ENCODE results near the gene PLCL2. TPM values are rescaled to one million over a fixed set of nuclear protein-coding genes. Genes with fewer than 3 reads are reported as not detected.

Gene PLCL2
- total and polyA plus RNA-seq, 8 donors = 1.8 to 12.1 (median 7.4) TPM

- Histone ChIP-seq H3K4me3 (no peak overlapping the region), H3K4me1 (no peaks in the 10 kb centered on the region), H3K9me3 (no peaks in the 10 kb centered on the region), H3K36me3 (no peaks in the 10 kb centered on the region), H3K27me3 (no peaks in the 10 kb centered on the region), H3K27ac (no peak overlapping the region)
- WGBS, 2 donors = 66 to 72% methylated on average over 3 of the region's 3 CpGs
- ATAC-seq (no peak), DNase-seq (no peak), FAIRE-seq (no peak)
- no peak for TF ChIP-seq CTCF (IDR thresholded peaks at IDR 0.05)
- intact Hi-C loops (cut with DNase I) = no loop called here
Observed at GRCh38 chr3:17129556-17129955, 244.8 kb downstream of the PLCL2 start.

GRCh38 chr3:17130956-17131355, 246.2 kb downstream of the PLCL2 start:
- TF ChIP-seq CTCF (IDR thresholded peaks at IDR 0.05) = no peak
- H3K27me3 ChIP-seq = no peaks in the 10 kb centered on the region
- no peaks in the 10 kb centered on the region for H3K4me1 ChIP-seq
- DNase-seq (no peak), FAIRE-seq (no peak), ATAC-seq (no peak)
- H3K4me3 ChIP-seq = no peak overlapping the region
- intact Hi-C loops (cut with DNase I) = no loop called here
- no peaks in the 10 kb centered on the region for H3K9me3 ChIP-seq
- H3K27ac ChIP-seq = no peak overlapping the region
- WGBS, 2 donors = 80 to 83% methylated on average over 3 of the region's 3 CpGs
- no peaks in the 10 kb centered on the region for H3K36me3 ChIP-seq

GRCh38 chr3:17132286-17133115, 247.7 kb downstream of the PLCL2 start:
- no peak for ATAC-seq
- intact Hi-C loops (cut with DNase I) = no loop called here
- H3K36me3 ChIP-seq = no peaks in the 10 kb centered on the region
- no peaks in the 10 kb centered on the region for H3K4me1 ChIP-seq
- no peak overlapping the region for H3K27ac ChIP-seq
- TF ChIP-seq CTCF (IDR thresholded peaks at IDR 0.05) = no peak
- 76 to 80% methylated on average over 10 of the region's 10 CpGs for WGBS, 2 donors
- no peak for FAIRE-seq
- H3K27me3 ChIP-seq = no peaks in the 10 kb centered on the region
- no peaks in the 10 kb centered on the region for H3K9me3 ChIP-seq
- DNase-seq = no peak
- H3K4me3 ChIP-seq = no peak overlapping the region

- Histone ChIP-seq H3K27ac (no peak overlapping the region), H3K9me3 (no peaks in the 10 kb centered on the region), H3K36me3 (no peaks in the 10 kb centered on the region), H3K27me3 (no peaks in the 10 kb centered on the region), H3K4me1 (no peaks in the 10 kb centered on the region), H3K4me3 (no peak overlapping the region)
- no peak for ATAC-seq
- TF ChIP-seq CTCF (IDR thresholded peaks at IDR 0.05) = no peak
- 87 to 88% methylated on average over 19 of the region's 19 CpGs for WGBS, 2 donors
- intact Hi-C loops (cut with DNase I) = no loop called here
- FAIRE-seq = no peak
- peak in 1 of 6 donors; percentile 42 for DNase-seq
Observed at GRCh38 chr3:17133632-17134545, 249.1 kb downstream of the PLCL2 start.
